PFSK-1 (cell line): ENCODE measurements around the gene ANKFY1.

Experiments used
- POLR2AphosphoS5 ChIP-seq: IDR thresholded peaks from 2 replicates; pipeline ENCODE4 v1.6.1; 2012; ENCODE audit warnings: low read depth, mild to moderate bottlenecking, control low read depth, low read length, moderate library complexity
- SIN3A ChIP-seq: IDR thresholded peaks from 2 replicates; pipeline ENCODE4 v1.6.1; 2012; ENCODE audit warnings: mild to moderate bottlenecking, low read length, moderate library complexity, borderline replicate concordance; ENCODE audit not compliant: insufficient read depth
- TAF1 ChIP-seq: IDR thresholded peaks from 2 replicates; pipeline ENCODE4 v1.6.1; 2012; ENCODE audit warnings: low read length, control low read depth, borderline replicate concordance; ENCODE audit not compliant: insufficient read depth
- TF ChIP-seq, protein P1 (sequence below), 2 experiments: IDR thresholded peaks; 2 replicates each; pipeline versions ENCODE4 v1.6.1 to v1.8.0; 2011 to 2012; ENCODE audit warnings: low read depth in 2 of 2, low read length in 2 of 2, control low read depth in 1 of 2, inconsistent platforms in 1 of 2, mild to moderate bottlenecking in 1 of 2, moderate library complexity in 1 of 2; ENCODE audit not compliant: insufficient read depth in 1 of 2

DNA sequence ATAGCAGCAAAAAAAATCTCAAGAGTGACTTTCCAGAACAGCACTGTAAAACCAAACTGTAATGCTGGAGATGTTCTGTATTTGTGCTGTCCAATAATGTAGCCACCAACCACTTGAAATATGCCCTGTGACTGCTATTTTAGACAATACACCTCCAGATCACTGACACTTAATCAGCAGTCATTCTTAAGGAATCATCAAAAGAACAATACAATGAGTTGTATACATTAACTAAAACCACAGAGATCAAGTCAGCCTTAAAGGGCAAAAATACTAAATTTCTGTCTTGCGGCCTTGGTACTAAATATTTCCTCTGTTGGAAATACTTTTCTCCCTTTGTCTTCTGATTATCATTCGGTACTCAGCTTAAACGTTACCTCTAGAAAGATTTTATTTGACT lies 33.6 kb upstream of the ANKFY1 start:
- TF ChIP-seq TAF1, result no peak
- no peak for TF ChIP-seq POLR2AphosphoS5
- TF ChIP-seq, protein P1, sequence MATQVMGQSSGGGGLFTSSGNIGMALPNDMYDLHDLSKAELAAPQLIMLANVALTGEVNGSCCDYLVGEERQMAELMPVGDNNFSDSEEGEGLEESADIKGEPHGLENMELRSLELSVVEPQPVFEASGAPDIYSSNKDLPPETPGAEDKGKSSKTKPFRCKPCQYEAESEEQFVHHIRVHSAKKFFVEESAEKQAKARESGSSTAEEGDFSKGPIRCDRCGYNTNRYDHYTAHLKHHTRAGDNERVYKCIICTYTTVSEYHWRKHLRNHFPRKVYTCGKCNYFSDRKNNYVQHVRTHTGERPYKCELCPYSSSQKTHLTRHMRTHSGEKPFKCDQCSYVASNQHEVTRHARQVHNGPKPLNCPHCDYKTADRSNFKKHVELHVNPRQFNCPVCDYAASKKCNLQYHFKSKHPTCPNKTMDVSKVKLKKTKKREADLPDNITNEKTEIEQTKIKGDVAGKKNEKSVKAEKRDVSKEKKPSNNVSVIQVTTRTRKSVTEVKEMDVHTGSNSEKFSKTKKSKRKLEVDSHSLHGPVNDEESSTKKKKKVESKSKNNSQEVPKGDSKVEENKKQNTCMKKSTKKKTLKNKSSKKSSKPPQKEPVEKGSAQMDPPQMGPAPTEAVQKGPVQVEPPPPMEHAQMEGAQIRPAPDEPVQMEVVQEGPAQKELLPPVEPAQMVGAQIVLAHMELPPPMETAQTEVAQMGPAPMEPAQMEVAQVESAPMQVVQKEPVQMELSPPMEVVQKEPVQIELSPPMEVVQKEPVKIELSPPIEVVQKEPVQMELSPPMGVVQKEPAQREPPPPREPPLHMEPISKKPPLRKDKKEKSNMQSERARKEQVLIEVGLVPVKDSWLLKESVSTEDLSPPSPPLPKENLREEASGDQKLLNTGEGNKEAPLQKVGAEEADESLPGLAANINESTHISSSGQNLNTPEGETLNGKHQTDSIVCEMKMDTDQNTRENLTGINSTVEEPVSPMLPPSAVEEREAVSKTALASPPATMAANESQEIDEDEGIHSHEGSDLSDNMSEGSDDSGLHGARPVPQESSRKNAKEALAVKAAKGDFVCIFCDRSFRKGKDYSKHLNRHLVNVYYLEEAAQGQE (IDR thresholded peaks at IDR 0.05; ENCODE audit: insufficient read depth in 1 of 2, low read depth in 2 of 2, low read length in 2 of 2), result no peak
- no peak for TF ChIP-seq SIN3A
